DND-41 (cell line): ENCODE measurements around the gene KPTN.

Experiments
- CTCF ChIP-seq: IDR thresholded peaks from 2 replicates; pipeline ENCODE4 v1.5.1; 2012; ENCODE audit warnings: borderline replicate concordance, low read length, moderate library complexity, mild to moderate bottlenecking; ENCODE audit not compliant: poor library complexity, severe bottlenecking; ENCODE audit errors: extremely low read depth
- EZH2 ChIP-seq: IDR thresholded peaks from 3 replicates; pipeline ENCODE4 v1.6.1; 2012; ENCODE audit warnings: borderline replicate concordance, low read depth, mild to moderate bottlenecking, moderate library complexity, low read length, inconsistent platforms; ENCODE audit not compliant: severe bottlenecking

GRCh38 chr19:47494729-47495128, 10.7 kb upstream of the KPTN start:
- TF ChIP-seq CTCF (no peak), EZH2 (no peak)
